HG02610 (cell line): ENCODE measurements around the gene LGALS3BP.
"Not testable (repeated sequence)": the region's sequence is repeated elsewhere in the genome, so short reads cannot be mapped to it uniquely, and the experiment has no call there.

Experiments
- ATAC-seq: cut with Tn5 transposase; IDR thresholded peaks from one replicate; pipeline ENCODE4 v1.9.1; 2021; ENCODE audit warnings: mild to moderate bottlenecking, moderate library complexity; ENCODE audit not compliant: unreplicated experiment

Gene LGALS3BP

GRCh38 chr17:78965491-78965924, 14.2 kb downstream of the LGALS3BP start:
- no peak for ATAC-seq

- no peak for ATAC-seq
These were observed 16.3 kb downstream of the LGALS3BP start for GRCh38 chr17:78963378-78963777.

- ATAC-seq, result not testable (repeated sequence)
These were observed 16.8 kb downstream of the LGALS3BP start for GRCh38 chr17:78962984-78963348.

- ATAC-seq, result no peak
These were observed 17.3 kb downstream of the LGALS3BP start for GRCh38 chr17:78962345-78962983.

GRCh38 chr17:78961571-78961970, 18.2 kb downstream of the LGALS3BP start:
- ATAC-seq, result no peak

DNA sequence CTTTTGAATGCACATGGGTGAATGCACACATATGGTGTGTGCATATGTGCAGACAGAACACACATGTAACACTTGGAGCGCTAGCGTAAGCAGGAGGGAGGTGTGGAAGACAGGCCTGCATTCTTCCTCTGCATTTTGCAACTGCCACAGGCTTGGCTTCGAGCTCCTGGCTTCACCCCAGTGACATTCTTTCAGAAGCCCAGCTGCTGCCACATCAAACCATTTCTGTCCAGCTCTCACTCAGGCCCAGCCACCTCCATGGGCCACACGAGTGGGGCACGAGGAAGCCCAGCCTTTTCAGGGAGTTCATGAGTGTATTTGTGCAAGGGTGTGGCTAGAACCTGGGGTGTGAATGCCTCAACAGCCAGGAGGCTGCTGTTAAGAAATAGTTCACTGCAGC, 18.8 kb downstream of the LGALS3BP start:
- no peak for ATAC-seq

DNA sequence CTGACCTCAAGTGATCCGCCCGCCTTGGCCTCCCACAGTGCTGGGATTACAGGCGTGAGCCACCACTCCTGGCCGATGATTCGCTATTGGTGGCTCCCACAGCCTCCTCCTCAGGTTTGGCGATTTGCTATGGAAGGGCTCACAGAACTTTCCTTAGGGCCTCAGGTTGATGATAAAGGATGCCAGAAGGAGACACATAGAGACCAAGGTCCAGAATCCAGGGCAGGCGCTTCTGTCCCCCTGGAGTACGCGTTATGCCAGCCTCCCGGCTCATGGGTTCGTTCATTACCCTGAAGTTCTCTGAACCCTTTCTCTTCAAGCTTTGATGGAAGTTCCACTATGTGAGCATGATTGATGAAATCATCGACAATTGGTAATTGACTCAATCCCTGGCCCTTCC, 19.9 kb downstream of the LGALS3BP start:
- ATAC-seq, result no peak

DNA sequence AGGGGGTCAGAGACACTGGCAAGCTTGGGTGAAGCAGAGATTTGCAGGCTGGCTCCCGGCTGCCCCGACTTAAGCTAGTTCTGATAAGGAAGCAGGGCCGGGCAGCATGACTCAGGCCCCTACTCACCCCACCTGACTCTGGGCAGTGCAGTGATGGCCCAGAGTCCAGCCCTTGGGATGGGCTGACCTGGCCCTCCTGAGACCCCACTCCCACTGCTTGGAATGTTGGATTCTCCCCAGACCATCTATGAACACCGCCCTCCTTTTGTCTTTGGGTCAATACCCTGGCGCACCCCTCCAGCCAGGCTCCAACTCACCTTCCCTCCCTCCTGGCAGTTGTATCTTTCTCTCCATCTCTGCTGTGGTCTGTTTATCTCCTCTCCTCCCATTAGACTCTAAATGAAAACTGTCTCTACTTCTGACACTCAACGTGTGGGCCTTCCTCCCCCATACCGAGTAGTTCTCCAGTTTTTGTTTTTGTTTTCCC, 21.0 kb downstream of the LGALS3BP start:
- ATAC-seq, result no peak

DNA sequence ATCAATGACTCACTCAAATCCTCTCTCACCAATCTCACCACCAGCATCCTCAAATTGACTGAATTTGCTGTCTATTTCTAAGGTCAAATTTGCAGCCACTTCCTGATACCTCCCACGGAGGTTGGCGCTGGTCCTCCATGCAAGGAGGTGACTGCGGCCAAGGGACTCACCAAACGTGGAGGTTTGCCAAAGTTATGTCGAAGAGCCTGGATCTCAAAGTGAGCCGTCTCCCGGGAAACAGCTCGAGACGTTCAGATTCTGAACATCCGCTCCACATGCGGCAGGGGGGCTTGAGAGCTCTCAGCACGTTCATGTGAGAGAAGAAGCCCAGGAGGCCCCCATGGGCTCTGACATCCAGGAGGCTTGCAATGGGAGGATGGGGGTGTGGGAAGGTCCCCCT, 22.6 kb downstream of the LGALS3BP start:
- ATAC-seq, result no peak

GRCh38 chr17:78956254-78956653, 23.5 kb downstream of the LGALS3BP start:
- no peak for ATAC-seq

- ATAC-seq, result no peak
These were observed 25.0 kb downstream of the LGALS3BP start for GRCh38 chr17:78954684-78955083.

- ATAC-seq, result no peak
These were observed 26.1 kb downstream of the LGALS3BP start for GRCh38 chr17:78953356-78954350.

GRCh38 chr17:78952706-78953105, 27.0 kb downstream of the LGALS3BP start:
- no peak for ATAC-seq

DNA sequence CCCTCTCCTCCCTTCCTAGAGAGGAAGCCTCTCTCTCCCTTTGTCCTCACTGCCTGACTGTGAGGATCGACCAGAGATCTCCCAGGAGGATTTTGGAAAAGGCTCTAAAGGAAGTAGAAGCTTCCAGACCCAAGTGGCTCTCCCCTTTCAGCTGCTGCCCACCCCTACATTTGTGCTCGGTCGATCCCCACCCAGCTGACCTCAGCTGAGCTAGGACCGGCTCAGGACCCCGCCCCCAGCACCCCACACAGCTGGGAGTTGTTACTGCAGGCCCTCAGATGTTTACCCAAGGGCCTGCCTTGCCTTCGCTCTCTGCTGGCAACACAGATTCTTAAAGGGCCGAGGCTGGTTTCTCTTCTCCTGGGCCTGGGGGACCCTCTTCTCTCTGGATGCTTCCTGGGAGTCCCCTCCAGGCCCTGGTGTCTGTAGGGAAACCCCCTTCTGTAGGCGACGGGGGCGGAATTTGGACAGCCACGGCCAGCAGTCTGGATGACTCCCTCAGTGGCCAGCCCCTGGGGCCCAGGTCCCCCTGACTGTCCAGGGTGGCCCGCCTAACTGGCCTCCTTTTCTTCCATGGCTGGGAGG, 27.7 kb downstream of the LGALS3BP start:
- ATAC-seq, result no peak

- ATAC-seq, result no peak
These were observed 28.9 kb downstream of the LGALS3BP start for GRCh38 chr17:78950870-78951269.

GRCh38 chr17:78947235-78948149, 32.2 kb downstream of the LGALS3BP start:
- ATAC-seq, result no peak

DNA sequence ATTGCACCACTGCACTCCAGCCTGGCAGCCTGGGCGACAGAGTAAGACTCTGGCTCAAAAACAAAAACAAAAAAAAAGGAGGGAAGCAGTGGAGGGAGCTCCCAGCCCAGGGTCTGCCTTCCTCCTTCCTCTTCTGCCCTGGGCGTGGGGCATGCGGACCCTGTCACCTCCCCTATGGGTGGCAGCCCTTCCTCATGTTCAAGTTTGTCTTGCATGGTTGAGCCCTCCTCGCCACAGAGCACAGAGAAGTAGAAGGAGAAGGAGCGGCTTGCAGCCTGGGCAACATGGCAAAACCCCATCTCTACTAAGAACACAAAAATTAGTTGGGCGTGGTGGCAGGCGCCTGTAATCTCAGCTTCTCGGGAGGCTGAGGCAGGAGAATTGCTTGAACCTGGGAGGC, 33.1 kb downstream of the LGALS3BP start:
- no peak for ATAC-seq

- ATAC-seq, result no peak
These were observed 33.6 kb downstream of the LGALS3BP start for GRCh38 chr17:78946131-78946530.

- ATAC-seq, result not testable (repeated sequence)
These were observed 34.3 kb downstream of the LGALS3BP start for GRCh38 chr17:78945455-78945854.

DNA sequence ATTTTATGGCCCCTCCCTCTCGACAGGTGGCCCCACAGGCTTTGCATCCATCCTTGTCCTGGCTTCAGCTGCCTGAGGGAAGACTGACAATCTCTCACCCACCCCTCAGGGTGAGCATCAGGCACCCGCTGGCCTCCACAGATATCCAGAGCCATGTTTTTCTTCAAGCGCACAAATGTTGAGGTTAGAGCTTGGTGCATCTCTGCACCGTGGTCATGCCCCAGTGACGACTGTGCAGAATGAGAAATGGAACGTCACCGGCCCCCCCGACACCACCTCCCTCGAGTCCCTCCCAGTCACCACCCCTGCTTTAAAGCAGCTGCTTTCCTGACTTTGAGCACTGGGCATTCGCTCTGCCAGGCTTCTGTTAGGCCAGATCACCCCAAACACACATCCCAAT, 34.8 kb downstream of the LGALS3BP start:
- ATAC-seq, result no peak
